GM23248 (cell line): ENCODE data around the gene SPTB.

Source experiments
- EZH2 ChIP-seq: fragments of 200-600 bp; sonication (generic); IDR thresholded peaks from 2 replicates; pipeline ENCODE4 v1.6.1; 2018; ENCODE audit warnings: antibody characterized with exemption, mild to moderate bottlenecking; ENCODE audit not compliant: insufficient read depth, poor library complexity, severe bottlenecking
- EZH2phosphoT487 ChIP-seq: fragments of 200-600 bp; sonication (generic); IDR thresholded peaks from 2 replicates; pipeline ENCODE4 v1.6.1; 2018; ENCODE audit warnings: antibody characterized with exemption, moderate library complexity, mild to moderate bottlenecking, low read depth; ENCODE audit not compliant: insufficient read depth

GRCh38 chr14:64927031-64927430 is 47.3 kb upstream of the SPTB start:
- TF ChIP-seq EZH2, result no peak
- TF ChIP-seq EZH2phosphoT487, result no peak
